ENCODE measurements around the gene RAB26.

GRCh38 chr16:2181952-2182351 is 33.5 kb downstream of the RAB26 start:
- no peak for TF ChIP-seq POLR2A (IDR thresholded peaks at IDR 0.05)
- no peak for TF ChIP-seq CTCF (IDR thresholded peaks at IDR 0.05 in 8 of 11, conservative IDR thresholded peaks at IDR 0.05 in 3 of 11)
